WTC11 (cell line): ENCODE data around the gene PDE6H. TPM values are rescaled to one million over a fixed set of nuclear protein-coding genes. Genes with fewer than 3 reads are reported as not detected.

Experiments used
- ATAC-seq: fragments of 200-7000 bp; cut with Tn5 transposase; 2 replicates; pipeline ENCODE4 v1.10.0; 2021; ENCODE audit warnings: mild to moderate bottlenecking, moderate library complexity
- CTCF ChIA-PET: fragments of 300-600 bp; sonication (Branson Sonifier 250); formaldehyde crosslinking; loops from one replicate; lab custom pipeline; 2021; ENCODE audit warnings: antibody characterized with exemption; lab: Charles Lee
- POLR2A ChIA-PET: fragments of 350-600 bp; sonication (Branson Sonifier 250); formaldehyde crosslinking; loops from one replicate; lab custom pipeline; 2021; ENCODE audit warnings: antibody characterized with exemption; lab: Charles Lee
- DNase-seq: peaks from one replicate; pipeline ENCODE4 v3.0.0; 2021; ENCODE audit warnings: low spot score
- H3K27ac Mint-ChIP-seq: 2 replicates; pipeline ENCODE4 v1.8.0; 2021; ENCODE audit warnings: mixed read lengths
- H3K27me3 Mint-ChIP-seq: 2 replicates; pipeline ENCODE4 v1.8.0; 2021; ENCODE audit warnings: low read depth, mild to moderate bottlenecking, moderate library complexity, mixed read lengths
- H3K36me3 Mint-ChIP-seq: 2 replicates; pipeline ENCODE4 v1.8.0; 2021; ENCODE audit warnings: mixed read lengths
- H3K4me1 Mint-ChIP-seq: 2 replicates; pipeline ENCODE4 v1.8.0; 2022; ENCODE audit warnings: mixed read lengths
- H3K4me3 Mint-ChIP-seq: 2 replicates; pipeline ENCODE4 v1.8.0; 2021; ENCODE audit warnings: mild to moderate bottlenecking, moderate library complexity, mixed read lengths
- H3K9me3 Mint-ChIP-seq: 2 replicates; pipeline ENCODE4 v1.8.0; 2021; ENCODE audit warnings: mixed read lengths
- CBFB ChIP-seq: sonication (generic); formaldehyde crosslinking; IDR thresholded peaks from 2 replicates; pipeline ENCODE4 v1.8.1; 2022; ENCODE audit warnings: mild to moderate bottlenecking, low read depth, missing genetic modification reagents
- FOXJ3 ChIP-seq: sonication (generic); formaldehyde crosslinking; IDR thresholded peaks from 2 replicates; pipeline ENCODE4 v1.9.0; 2021; ENCODE audit warnings: missing genetic modification reagents, mild to moderate bottlenecking, borderline replicate concordance
- GABPB1 ChIP-seq: sonication (generic); formaldehyde crosslinking; IDR thresholded peaks from 2 replicates; pipeline ENCODE4 v1.8.1; 2023; ENCODE audit warnings: mild to moderate bottlenecking, missing genetic modification reagents
- GRHL2 ChIP-seq: fragments of 250-450 bp; sonication (Bioruptor Pico); IDR thresholded peaks from 2 replicates; pipeline ENCODE4 v1.8.0; 2022; ENCODE audit warnings: mild to moderate bottlenecking, moderate library complexity; ENCODE audit not compliant: insufficient replicate concordance, severe bottlenecking
- GTF2I ChIP-seq: fragments of 250-450 bp; sonication (Bioruptor Pico); conservative IDR thresholded peaks from 2 replicates; pipeline ENCODE4 v1.4.0; 2021; ENCODE audit warnings: mild to moderate bottlenecking
- HMGA2 ChIP-seq: fragments of 250-450 bp; sonication (Bioruptor Pico); IDR thresholded peaks from 2 replicates; pipeline ENCODE4 v1.4.0; 2021; ENCODE audit warnings: mild to moderate bottlenecking, moderate library complexity
- IRF2 ChIP-seq: sonication (generic); formaldehyde crosslinking; IDR thresholded peaks from 2 replicates; pipeline ENCODE4 v1.8.0; 2022; ENCODE audit warnings: low read depth, missing genetic modification reagents, borderline replicate concordance
- JAZF1 ChIP-seq: fragments of 250-450 bp; sonication (Bioruptor Pico); IDR thresholded peaks from 2 replicates; pipeline ENCODE4 v1.9.0; 2021; ENCODE audit warnings: moderate library complexity, mild to moderate bottlenecking, inconsistent platforms
- NFE2L1 ChIP-seq: sonication (generic); formaldehyde crosslinking; IDR thresholded peaks from 2 replicates; pipeline ENCODE4 v1.8.1; 2023; ENCODE audit warnings: missing genetic modification reagents
- NR2C2 ChIP-seq: sonication (generic); formaldehyde crosslinking; IDR thresholded peaks from 2 replicates; pipeline ENCODE4 v1.8.0; 2022; ENCODE audit warnings: mild to moderate bottlenecking, missing genetic modification reagents
- SP1 ChIP-seq: sonication (generic); formaldehyde crosslinking; conservative IDR thresholded peaks from 2 replicates; pipeline ENCODE4 v1.8.1; 2022; ENCODE audit warnings: missing genetic modification reagents
- ZNF138 ChIP-seq: sonication (generic); formaldehyde crosslinking; conservative IDR thresholded peaks from 2 replicates; pipeline ENCODE4 v1.8.1; 2022; ENCODE audit warnings: mild to moderate bottlenecking, moderate library complexity, missing genetic modification reagents
- ZNF396 ChIP-seq: fragments of 250-450 bp; sonication (Bioruptor Pico); IDR thresholded peaks from 2 replicates; pipeline ENCODE4 v1.8.0; 2021; ENCODE audit warnings: mild to moderate bottlenecking, moderate library complexity, borderline replicate concordance
- ZNF416 ChIP-seq: fragments of 250-450 bp; sonication (Bioruptor Pico); IDR thresholded peaks from 2 replicates; pipeline ENCODE4 v1.9.0; 2021; ENCODE audit warnings: mild to moderate bottlenecking, inconsistent platforms
- ZNF423 ChIP-seq: fragments of 250-450 bp; sonication (Bioruptor Pico); IDR thresholded peaks from 2 replicates; pipeline ENCODE4 v2.1.2; 2022; ENCODE audit warnings: mild to moderate bottlenecking, moderate library complexity
- total RNA-seq: library from RNA; stranded (reverse); gene quantifications from 3 replicates; pipeline ENCODE4 v1.2.3, GENCODE V29; 2021
- TF ChIP-seq, protein P1 (sequence below): sonication (generic); formaldehyde crosslinking; IDR thresholded peaks from 2 replicates; pipeline ENCODE4 v1.8.1; 2022; ENCODE audit warnings: low read depth, missing genetic modification reagents, borderline replicate concordance
- TF ChIP-seq, protein P2 (sequence below): sonication (generic); formaldehyde crosslinking; conservative IDR thresholded peaks from 2 replicates; pipeline ENCODE4 v1.8.1; 2022; ENCODE audit warnings: mild to moderate bottlenecking, missing genetic modification reagents
- TF ChIP-seq, protein P3 (sequence below): fragments of 200-600 bp; IDR thresholded peaks from 2 replicates; pipeline ENCODE4 v1.8.0; 2022; ENCODE audit warnings: antibody characterized with exemption
- TF ChIP-seq, protein P4 (sequence below): sonication (generic); formaldehyde crosslinking; IDR thresholded peaks from 2 replicates; pipeline ENCODE4 v1.8.1; 2022; ENCODE audit warnings: mild to moderate bottlenecking, moderate library complexity, missing genetic modification reagents
- TF ChIP-seq, protein P5 (sequence below): sonication (generic); formaldehyde crosslinking; IDR thresholded peaks from 2 replicates; pipeline ENCODE4 v1.8.0; 2022; ENCODE audit warnings: mild to moderate bottlenecking, missing genetic modification reagents
- TF ChIP-seq, protein P6 (sequence below): sonication (generic); formaldehyde crosslinking; IDR thresholded peaks from 2 replicates; pipeline ENCODE4 v1.8.1; 2022; ENCODE audit warnings: missing genetic modification reagents, borderline replicate concordance

PDE6H gene
- total RNA-seq, 1 experiment from 2014 or later: not detected

DNA sequence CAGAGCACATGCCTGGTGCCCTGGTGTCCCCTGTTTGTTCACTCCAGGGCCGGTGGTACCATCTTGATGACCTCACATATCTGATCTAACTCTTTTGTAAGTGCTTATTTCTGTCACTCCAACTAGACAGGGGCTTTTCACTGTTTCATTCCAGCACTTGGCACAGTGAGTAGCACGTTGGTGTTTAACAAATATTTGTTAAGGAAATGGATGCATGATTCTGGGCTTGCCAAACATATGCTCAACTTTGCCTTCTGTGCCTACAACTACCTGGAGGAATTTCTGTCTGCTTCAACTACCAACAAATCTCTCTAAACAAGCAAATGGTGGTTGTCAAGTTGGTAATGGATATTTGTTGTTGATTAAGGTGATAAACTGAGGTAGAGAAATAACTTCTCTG is 31.6 kb downstream of the PDE6H start (continued):
- no peak for TF ChIP-seq CBFB
- TF ChIP-seq, all 79 proteins: peak for 0

DNA sequence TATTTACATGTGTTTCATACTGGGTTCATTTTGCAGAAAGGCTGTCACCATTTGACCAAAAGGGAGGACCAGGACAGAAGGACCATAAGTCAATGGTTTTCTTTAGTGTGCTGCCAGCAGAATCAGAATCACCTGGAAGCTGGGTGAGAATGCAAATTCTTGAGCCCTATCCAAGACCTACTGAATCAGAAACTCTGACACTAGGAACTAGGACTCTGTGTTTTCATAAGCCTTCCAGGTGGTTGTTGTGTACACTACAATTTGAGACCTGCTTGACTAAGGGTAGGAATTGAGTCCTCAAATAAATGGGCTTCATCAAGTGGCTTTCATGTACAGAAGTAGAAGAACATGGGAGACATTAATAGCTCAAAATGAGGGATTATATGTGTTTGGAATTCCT is 32.2 kb downstream of the PDE6H start:
- H3K9me3 Mint-ChIP-seq: no peaks in the 10 kb centered on the region
- no peak overlapping the region for H3K27ac Mint-ChIP-seq
- POLR2A ChIA-PET: no interaction called here
- no peak overlapping the region for H3K4me3 Mint-ChIP-seq
- H3K4me1 Mint-ChIP-seq: peaks cover 12% of the 10 kb centered on the region
- DNase-seq: no peak
- no peak for ATAC-seq
- TF ChIP-seq, protein P1, sequence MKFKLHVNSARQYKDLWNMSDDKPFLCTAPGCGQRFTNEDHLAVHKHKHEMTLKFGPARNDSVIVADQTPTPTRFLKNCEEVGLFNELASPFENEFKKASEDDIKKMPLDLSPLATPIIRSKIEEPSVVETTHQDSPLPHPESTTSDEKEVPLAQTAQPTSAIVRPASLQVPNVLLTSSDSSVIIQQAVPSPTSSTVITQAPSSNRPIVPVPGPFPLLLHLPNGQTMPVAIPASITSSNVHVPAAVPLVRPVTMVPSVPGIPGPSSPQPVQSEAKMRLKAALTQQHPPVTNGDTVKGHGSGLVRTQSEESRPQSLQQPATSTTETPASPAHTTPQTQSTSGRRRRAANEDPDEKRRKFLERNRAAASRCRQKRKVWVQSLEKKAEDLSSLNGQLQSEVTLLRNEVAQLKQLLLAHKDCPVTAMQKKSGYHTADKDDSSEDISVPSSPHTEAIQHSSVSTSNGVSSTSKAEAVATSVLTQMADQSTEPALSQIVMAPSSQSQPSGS (CRISPR knock-in tag): no peak
- TF ChIP-seq, protein P2, sequence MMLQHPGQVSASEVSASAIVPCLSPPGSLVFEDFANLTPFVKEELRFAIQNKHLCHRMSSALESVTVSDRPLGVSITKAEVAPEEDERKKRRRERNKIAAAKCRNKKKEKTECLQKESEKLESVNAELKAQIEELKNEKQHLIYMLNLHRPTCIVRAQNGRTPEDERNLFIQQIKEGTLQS: no peak
- TF ChIP-seq ZNF423 (CRISPR knock-in tag) (no peak), GABPB1 (no peak), GTF2I (CRISPR knock-in tag) (no peak), ZNF416 (CRISPR knock-in tag) (no peak), JAZF1 (CRISPR knock-in tag) (no peak), NR2C2 (no peak), NFE2L1 (no peak), HMGA2 (CRISPR knock-in tag) (no peak), GRHL2 (CRISPR knock-in tag) (no peak), SP1 (CRISPR knock-in tag) (no peak), FOXJ3 (CRISPR knock-in tag) (no peak), ZNF396 (CRISPR knock-in tag) (no peak), ZNF138 (CRISPR knock-in tag) (no peak), IRF2 (CRISPR knock-in tag) (no peak)
- TF ChIP-seq, protein P3, sequence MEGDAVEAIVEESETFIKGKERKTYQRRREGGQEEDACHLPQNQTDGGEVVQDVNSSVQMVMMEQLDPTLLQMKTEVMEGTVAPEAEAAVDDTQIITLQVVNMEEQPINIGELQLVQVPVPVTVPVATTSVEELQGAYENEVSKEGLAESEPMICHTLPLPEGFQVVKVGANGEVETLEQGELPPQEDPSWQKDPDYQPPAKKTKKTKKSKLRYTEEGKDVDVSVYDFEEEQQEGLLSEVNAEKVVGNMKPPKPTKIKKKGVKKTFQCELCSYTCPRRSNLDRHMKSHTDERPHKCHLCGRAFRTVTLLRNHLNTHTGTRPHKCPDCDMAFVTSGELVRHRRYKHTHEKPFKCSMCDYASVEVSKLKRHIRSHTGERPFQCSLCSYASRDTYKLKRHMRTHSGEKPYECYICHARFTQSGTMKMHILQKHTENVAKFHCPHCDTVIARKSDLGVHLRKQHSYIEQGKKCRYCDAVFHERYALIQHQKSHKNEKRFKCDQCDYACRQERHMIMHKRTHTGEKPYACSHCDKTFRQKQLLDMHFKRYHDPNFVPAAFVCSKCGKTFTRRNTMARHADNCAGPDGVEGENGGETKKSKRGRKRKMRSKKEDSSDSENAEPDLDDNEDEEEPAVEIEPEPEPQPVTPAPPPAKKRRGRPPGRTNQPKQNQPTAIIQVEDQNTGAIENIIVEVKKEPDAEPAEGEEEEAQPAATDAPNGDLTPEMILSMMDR: no peak
- TF ChIP-seq, protein P4, sequence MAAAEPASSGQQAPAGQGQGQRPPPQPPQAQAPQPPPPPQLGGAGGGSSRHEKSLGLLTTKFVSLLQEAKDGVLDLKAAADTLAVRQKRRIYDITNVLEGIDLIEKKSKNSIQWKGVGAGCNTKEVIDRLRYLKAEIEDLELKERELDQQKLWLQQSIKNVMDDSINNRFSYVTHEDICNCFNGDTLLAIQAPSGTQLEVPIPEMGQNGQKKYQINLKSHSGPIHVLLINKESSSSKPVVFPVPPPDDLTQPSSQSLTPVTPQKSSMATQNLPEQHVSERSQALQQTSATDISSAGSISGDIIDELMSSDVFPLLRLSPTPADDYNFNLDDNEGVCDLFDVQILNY (CRISPR knock-in tag): no peak
- TF ChIP-seq, protein P5, sequence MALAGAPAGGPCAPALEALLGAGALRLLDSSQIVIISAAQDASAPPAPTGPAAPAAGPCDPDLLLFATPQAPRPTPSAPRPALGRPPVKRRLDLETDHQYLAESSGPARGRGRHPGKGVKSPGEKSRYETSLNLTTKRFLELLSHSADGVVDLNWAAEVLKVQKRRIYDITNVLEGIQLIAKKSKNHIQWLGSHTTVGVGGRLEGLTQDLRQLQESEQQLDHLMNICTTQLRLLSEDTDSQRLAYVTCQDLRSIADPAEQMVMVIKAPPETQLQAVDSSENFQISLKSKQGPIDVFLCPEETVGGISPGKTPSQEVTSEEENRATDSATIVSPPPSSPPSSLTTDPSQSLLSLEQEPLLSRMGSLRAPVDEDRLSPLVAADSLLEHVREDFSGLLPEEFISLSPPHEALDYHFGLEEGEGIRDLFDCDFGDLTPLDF (CRISPR knock-in tag): no peak
- TF ChIP-seq, protein P6, sequence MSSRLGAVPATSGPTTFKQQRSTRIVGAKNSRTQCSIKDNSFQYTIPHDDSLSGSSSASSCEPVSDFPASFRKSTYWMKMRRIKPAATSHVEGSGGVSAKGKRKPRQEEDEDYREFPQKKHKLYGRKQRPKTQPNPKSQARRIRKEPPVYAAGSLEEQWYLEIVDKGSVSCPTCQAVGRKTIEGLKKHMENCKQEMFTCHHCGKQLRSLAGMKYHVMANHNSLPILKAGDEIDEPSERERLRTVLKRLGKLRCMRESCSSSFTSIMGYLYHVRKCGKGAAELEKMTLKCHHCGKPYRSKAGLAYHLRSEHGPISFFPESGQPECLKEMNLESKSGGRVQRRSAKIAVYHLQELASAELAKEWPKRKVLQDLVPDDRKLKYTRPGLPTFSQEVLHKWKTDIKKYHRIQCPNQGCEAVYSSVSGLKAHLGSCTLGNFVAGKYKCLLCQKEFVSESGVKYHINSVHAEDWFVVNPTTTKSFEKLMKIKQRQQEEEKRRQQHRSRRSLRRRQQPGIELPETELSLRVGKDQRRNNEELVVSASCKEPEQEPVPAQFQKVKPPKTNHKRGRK (CRISPR knock-in tag): no peak
- TF ChIP-seq, all 79 proteins: peak for 0
- CTCF ChIA-PET: interaction anchor here (2.2 kb wide), 1 partner anchor 216 kb away, joined by 7 read pairs; the partner anchor contains the start of gene RERG
- no peaks in the 10 kb centered on the region for H3K36me3 Mint-ChIP-seq
- no peaks in the 10 kb centered on the region for H3K27me3 Mint-ChIP-seq
